CD14-positive monocyte (primary cell): ENCODE results near the gene ADORA2A. TPM values are rescaled to one million over a fixed set of nuclear protein-coding genes. Genes with fewer than 3 reads are reported as not detected.
A peak's percentile ranks its signal among the peaks of the same experiment; 100 is the strongest.

Source experiments
- DNase-seq, 3 donors: peaks; one replicate each; pipeline ENCODE4 v3.0.0-alpha.2; 2011 to 2022
- H2AFZ ChIP-seq: 2 replicates; pipeline ENCODE4 v1.6.0; 2012; ENCODE audit warnings: mild to moderate bottlenecking, low read depth, low read length, inconsistent platforms; ENCODE audit not compliant: insufficient read depth, poor library complexity, severe bottlenecking
- H3K27ac ChIP-seq, 2 donors: 1 replicate in 1 of 2; 2 replicates in 1 of 2; pipeline ENCODE4 v1.5.1; 2012 to 2013; ENCODE audit warnings: low read length in 2 of 2, control low read depth in 1 of 2, inconsistent platforms in 1 of 2, low read depth in 1 of 2, mild to moderate bottlenecking in 1 of 2
- H3K27me3 ChIP-seq, 2 donors: one replicate each; pipeline versions ENCODE4 v1.6.0 to v1.6.1; 2011 to 2013; ENCODE audit warnings: low read length in 2 of 2; ENCODE audit not compliant: control insufficient read depth in 2 of 2, insufficient read depth in 2 of 2
- H3K36me3 ChIP-seq, 2 donors: replicated peaks in 1 of 2; 1 replicate in 1 of 2; 2 replicates in 1 of 2; pipeline versions ENCODE4 v1.5.1 to v1.6.1; 2012 to 2013; ENCODE audit warnings: low read length in 2 of 2, control low read depth in 1 of 2, inconsistent platforms in 1 of 2, mild to moderate bottlenecking in 1 of 2; ENCODE audit not compliant: insufficient read depth in 2 of 2, control insufficient read depth in 1 of 2
- H3K4me1 ChIP-seq, 2 donors: 1 replicate in 1 of 2; 2 replicates in 1 of 2; pipeline versions ENCODE4 v1.5.1 to v1.6.1; 2012 to 2013; ENCODE audit warnings: low read length in 2 of 2, control low read depth in 1 of 2, inconsistent platforms in 1 of 2, mild to moderate bottlenecking in 1 of 2, moderate library complexity in 1 of 2; ENCODE audit not compliant: insufficient read depth in 2 of 2, control insufficient read depth in 1 of 2
- H3K4me2 ChIP-seq: replicated peaks from 2 replicates; pipeline ENCODE3; 2012; ENCODE audit warnings: low read length, moderate library complexity, mild to moderate bottlenecking; ENCODE audit not compliant: poor library complexity, severe bottlenecking; ENCODE audit errors: extremely low read depth
- H3K4me3 ChIP-seq, 3 experiments: fragments of 200-600 bp in 1 of 3; sonication (generic) in 1 of 3; replicated peaks in 1 of 3; 1 replicate in 2 of 3; 2 replicates in 1 of 3; pipeline ENCODE4 v1.5.1; 2011 to 2013; ENCODE audit warnings: low read length in 3 of 3, mild to moderate bottlenecking in 3 of 3, control low read depth in 2 of 3, low read depth in 2 of 3, inconsistent platforms in 1 of 3, moderate library complexity in 1 of 3
- H3K79me2 ChIP-seq: 2 replicates; pipeline ENCODE4 v1.6.0; 2012; ENCODE audit warnings: mild to moderate bottlenecking, control low read depth, inconsistent platforms, low read length, moderate library complexity; ENCODE audit not compliant: insufficient read depth
- H3K9ac ChIP-seq: 2 replicates; pipeline ENCODE4 v1.6.0; 2017; ENCODE audit warnings: low read length, mild to moderate bottlenecking; ENCODE audit not compliant: insufficient read depth, poor library complexity, severe bottlenecking
- H3K9me3 ChIP-seq, 2 donors: replicated peaks in 1 of 2; 1 replicate in 1 of 2; 2 replicates in 1 of 2; pipeline versions ENCODE4 v1.5.1 to v1.6.1; 2012 to 2013; ENCODE audit warnings: low read length in 2 of 2, control low read depth in 1 of 2; ENCODE audit not compliant: control insufficient read depth in 1 of 2, insufficient read depth in 1 of 2
- H4K20me1 ChIP-seq: 2 replicates; pipeline ENCODE4 v1.6.0; 2012; ENCODE audit warnings: mild to moderate bottlenecking, low read length, control low read depth, moderate library complexity; ENCODE audit not compliant: insufficient read depth
- H3K27ac Mint-ChIP-seq, 7 donors: one replicate each; pipeline ENCODE4 v1.8.0; 2020; ENCODE audit warnings: mild to moderate bottlenecking in 7 of 7, mixed read lengths in 7 of 7, moderate library complexity in 6 of 7, inconsistent platforms in 2 of 7
- H3K27me3 Mint-ChIP-seq, 3 donors: one replicate each; pipeline ENCODE4 v1.8.0; 2021 to 2022; ENCODE audit warnings: low read depth in 3 of 3, mild to moderate bottlenecking in 3 of 3, mixed read lengths in 3 of 3, moderate library complexity in 3 of 3, inconsistent platforms in 1 of 3
- H3K36me3 Mint-ChIP-seq, 2 donors: one replicate each; pipeline ENCODE4 v1.8.0; 2020; ENCODE audit warnings: mixed read lengths in 2 of 2, inconsistent platforms in 1 of 2, mild to moderate bottlenecking in 1 of 2
- H3K4me1 Mint-ChIP-seq: one replicate; pipeline ENCODE4 v1.8.0; 2020; ENCODE audit warnings: mild to moderate bottlenecking, mixed read lengths
- H3K4me3 Mint-ChIP-seq, 2 donors: one replicate each; pipeline ENCODE4 v1.8.0; 2020; ENCODE audit warnings: mild to moderate bottlenecking in 2 of 2, mixed read lengths in 2 of 2, moderate library complexity in 1 of 2
- H3K9me3 Mint-ChIP-seq, 7 donors: one replicate each; pipeline ENCODE4 v1.8.0; 2020 to 2022; ENCODE audit warnings: mixed read lengths in 7 of 7, mild to moderate bottlenecking in 6 of 7, moderate library complexity in 6 of 7, inconsistent platforms in 2 of 7
- WGBS: methylation state at CpG from one replicate; pipeline ENCODE4 v1.1.5; 2013; ENCODE audit warnings: missing lambda C conversion rate; ENCODE audit not compliant: insufficient coverage; 5-methylcytosine and 5-hydroxymethylcytosine counted together
- intact Hi-C, 2 donors: fragments of 100-400 bp; cut with micrococcal nuclease; formaldehyde crosslinking; loops; one replicate each; pipeline versions ENCODE4 v1.15.0 to v1.15.1; 2023
- polyA plus RNA-seq, 3 donors: library from polyadenylated mRNA; depleted of rRNA in 1 of 3; unstranded in 2 of 3; stranded (reverse) in 1 of 3; fragments of 300-500 nt in 2 of 3; fragments of >200 nt in 1 of 3; fragmentation: Illumina TruSeq in 2 of 3; gene quantifications; 1 replicate in 2 of 3; 2 replicates in 1 of 3; pipeline ENCODE4 v1.2.3, GENCODE V29; 2012 to 2021
- TF ChIP-seq, protein P1 (sequence below): fragments of 200-600 bp; IDR thresholded peaks from one replicate; pipeline ENCODE4 v1.8.0; 2022; ENCODE audit warnings: antibody characterized with exemption, mild to moderate bottlenecking

ADORA2A gene
- polyA plus RNA-seq, 3 donors = 5.8 to 10.2 (median 6.5) TPM

DNA sequence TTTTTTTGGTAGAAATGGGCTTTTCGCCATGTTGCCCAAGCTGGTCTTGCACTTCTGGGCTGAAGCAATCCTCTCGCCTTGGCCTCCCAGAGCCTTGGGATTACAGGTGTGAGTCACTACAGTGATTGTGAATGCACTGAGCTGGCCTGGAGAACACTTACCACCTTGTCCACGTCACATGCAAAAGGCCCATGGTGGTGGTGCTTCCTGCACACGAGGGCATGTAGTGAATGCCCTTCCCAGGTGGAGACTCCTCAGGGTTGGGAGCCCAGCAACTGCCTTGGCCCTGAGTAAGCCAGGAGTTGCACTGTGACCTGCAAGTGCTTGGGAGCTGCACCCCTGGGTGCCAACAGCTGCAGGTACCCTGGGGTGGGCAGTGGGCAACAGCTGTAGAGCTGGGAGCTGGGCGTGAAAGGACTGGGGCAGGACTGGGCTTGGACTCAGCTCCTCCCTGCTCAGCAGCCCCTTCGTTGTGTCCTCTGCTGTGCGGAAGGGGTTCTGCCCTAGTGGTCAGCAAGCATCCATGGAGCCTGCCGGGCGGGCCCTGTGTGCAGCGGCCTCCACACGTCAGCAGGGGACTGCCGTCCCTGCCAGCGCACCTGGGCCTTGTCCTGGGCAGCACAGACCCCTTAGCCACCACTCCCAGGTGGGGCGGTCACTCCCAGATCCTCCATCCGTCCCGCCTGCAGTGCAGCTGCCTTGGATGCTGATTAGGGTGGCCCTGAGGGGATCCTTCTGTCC lies 9.3 kb upstream of the ADORA2A start:
- H3K4me1 Mint-ChIP-seq = peaks cover 4% of the 10 kb centered on the region
- 93% methylated on average over 11 of the region's 16 CpGs for WGBS
- Histone ChIP-seq H3K9ac (no peak overlapping the region), H3K9me3 (no peaks in the 10 kb centered on the region), H3K79me2 (no peaks in the 10 kb centered on the region), H3K27ac (no peak overlapping the region), H4K20me1 (no peaks in the 10 kb centered on the region), H3K4me1 (no peaks in the 10 kb centered on the region), H2AFZ (no peak overlapping the region), H3K36me3 (peaks cover 28 to 43% of the 10 kb centered on the region in 2 donors), H3K4me3 (no peak overlapping the region), H3K27me3 (no peaks in the 10 kb centered on the region), H3K4me2 (no peak overlapping the region)
- H3K36me3 Mint-ChIP-seq = peaks cover 28 to 43% of the 10 kb centered on the region in 2 donors
- H3K9me3 Mint-ChIP-seq = no peaks in the 10 kb centered on the region
- intact Hi-C loops = no loop called here
- H3K4me3 Mint-ChIP-seq = no peak overlapping the region
- H3K27ac Mint-ChIP-seq = peak overlapping the region in 1 of 7 donors; percentile 32
- TF ChIP-seq, protein P1, sequence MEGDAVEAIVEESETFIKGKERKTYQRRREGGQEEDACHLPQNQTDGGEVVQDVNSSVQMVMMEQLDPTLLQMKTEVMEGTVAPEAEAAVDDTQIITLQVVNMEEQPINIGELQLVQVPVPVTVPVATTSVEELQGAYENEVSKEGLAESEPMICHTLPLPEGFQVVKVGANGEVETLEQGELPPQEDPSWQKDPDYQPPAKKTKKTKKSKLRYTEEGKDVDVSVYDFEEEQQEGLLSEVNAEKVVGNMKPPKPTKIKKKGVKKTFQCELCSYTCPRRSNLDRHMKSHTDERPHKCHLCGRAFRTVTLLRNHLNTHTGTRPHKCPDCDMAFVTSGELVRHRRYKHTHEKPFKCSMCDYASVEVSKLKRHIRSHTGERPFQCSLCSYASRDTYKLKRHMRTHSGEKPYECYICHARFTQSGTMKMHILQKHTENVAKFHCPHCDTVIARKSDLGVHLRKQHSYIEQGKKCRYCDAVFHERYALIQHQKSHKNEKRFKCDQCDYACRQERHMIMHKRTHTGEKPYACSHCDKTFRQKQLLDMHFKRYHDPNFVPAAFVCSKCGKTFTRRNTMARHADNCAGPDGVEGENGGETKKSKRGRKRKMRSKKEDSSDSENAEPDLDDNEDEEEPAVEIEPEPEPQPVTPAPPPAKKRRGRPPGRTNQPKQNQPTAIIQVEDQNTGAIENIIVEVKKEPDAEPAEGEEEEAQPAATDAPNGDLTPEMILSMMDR = no peak
- no peak for DNase-seq
- H3K27me3 Mint-ChIP-seq = peaks cover 4 to 11% (median 6%) of the 10 kb centered on the region in 3 donors

DNA sequence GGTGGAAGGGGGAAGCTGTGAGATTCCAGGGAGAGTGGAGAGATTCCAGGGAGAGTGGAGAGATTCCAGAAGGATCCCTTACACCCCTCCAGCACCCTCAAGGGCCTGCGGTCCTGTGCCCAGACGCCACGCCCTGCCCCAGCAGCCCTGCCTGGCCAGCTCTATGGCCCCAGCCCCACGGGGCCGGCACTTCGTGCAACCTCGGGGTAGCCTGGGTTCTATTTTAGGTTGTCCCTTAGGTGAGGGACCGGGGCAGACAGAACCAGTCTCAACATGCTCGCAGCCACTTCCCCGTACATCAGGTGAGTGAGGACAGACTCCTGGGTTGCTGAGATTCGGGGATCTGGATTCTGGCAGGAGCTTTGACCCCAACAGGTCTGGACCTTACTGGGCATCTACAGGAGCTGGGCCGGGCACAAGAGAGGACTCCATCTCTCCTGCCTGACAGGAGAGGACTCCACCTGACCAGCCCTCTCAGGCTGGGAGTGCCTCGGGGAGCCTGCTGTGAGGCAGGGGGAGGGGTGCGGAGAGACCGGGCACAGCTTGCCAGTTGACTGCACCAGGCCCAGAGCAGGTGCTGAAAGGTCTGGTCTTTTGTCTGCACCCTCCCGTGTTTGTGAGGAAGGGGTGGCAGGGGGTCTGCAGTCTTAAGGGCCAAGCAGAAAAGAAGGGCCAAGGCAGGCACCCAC lies 8.5 kb upstream of the ADORA2A start:
- Histone ChIP-seq H3K4me2 (no peak overlapping the region), H3K36me3 (peaks cover 27 to 34% of the 10 kb centered on the region in 2 donors), H3K27ac (no peak overlapping the region), H3K9ac (no peak overlapping the region), H2AFZ (no peak overlapping the region), H3K79me2 (no peaks in the 10 kb centered on the region), H3K4me3 (no peak overlapping the region), H3K4me1 (peaks cover 0 to 6% of the 10 kb centered on the region in 2 donors), H3K9me3 (no peaks in the 10 kb centered on the region), H3K27me3 (no peaks in the 10 kb centered on the region), H4K20me1 (no peaks in the 10 kb centered on the region)
- TF ChIP-seq, protein P1 = no peak
- Mint-ChIP-seq H3K9me3 (no peaks in the 10 kb centered on the region), H3K27me3 (peaks cover 4 to 15% (median 8%) of the 10 kb centered on the region in 3 donors), H3K36me3 (peaks cover 21 to 35% of the 10 kb centered on the region in 2 donors), H3K4me1 (peaks cover 6% of the 10 kb centered on the region), H3K4me3 (no peak overlapping the region), H3K27ac (peak overlapping the region in 2 of 7 donors; percentile 58 to 60)
- no peak for DNase-seq
- intact Hi-C loops = no loop called here
- 85% methylated on average over 13 of the region's 16 CpGs for WGBS
